ENCODE data around the gene TGFB2.

Gene TGFB2

DNA sequence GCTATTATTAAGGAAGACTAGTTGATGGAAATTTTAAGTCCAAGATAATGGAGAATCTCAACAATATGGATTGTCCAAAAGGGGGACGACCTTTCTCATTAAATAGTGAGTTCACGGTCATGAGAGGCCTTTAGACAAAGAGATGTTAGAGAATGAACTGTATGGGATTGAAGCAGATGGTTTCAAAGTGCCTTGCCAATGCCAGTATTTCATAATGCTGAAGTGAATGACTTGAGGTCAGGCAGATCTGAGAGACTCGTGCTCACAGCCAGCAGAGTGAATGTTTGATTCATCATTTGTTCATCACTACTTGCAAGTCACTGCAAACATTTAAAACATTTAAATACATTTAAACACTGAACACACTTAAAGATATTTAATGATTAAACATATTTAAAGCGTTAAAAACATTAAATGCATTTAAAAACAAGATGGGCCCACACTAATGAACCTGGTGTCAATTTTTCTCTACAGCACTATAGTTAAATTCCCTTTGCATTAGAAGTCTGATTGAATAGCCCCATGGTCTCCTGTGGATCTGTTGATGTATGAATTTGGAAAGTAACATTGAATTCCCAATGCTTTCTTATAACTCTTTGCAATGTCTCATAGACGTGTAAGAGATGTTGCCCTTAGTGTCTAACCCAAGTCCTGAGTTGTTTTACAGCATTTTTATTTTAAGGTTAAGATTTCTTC, 80.7 kb downstream of the TGFB2 start:
- no peak for DNase-seq (ENCODE audit: low read depth)

DNA sequence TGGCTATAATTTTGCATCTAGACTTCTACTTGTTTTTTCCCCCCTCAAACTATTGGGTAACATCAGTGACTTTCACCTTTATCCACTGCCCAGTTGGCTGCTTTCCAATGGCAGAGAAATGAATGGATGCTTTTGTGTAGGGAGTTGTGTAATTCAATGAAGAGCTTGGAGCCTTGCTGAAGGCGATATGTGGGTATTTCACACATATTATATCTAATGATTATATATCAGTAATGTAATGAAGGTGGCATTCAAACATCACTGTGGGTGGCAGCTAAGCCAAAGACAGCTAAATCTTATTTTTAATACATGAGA, 81.2 kb downstream of the TGFB2 start:
- DNase-seq (ENCODE audit: low read depth): no peak

DNA sequence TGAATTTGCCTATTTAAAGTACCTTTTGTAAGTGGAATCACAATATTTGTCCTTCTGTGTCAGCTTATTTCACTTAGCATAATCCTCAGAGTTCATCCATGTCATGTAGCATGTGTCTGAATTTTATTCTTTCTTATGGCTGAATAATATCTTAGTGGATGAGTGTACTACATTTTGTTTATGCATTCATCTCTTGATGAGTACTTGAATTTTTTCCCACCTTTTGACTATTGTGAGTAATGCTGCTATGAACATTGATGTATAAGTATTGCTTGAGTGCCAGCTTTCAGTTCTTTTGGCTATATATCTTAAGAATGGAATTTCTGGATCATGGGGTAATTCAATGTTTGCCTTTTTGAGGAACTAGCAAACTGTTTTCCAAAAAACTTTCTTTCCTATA, 84.2 kb downstream of the TGFB2 start:
- DNase-seq (ENCODE audit: low read depth): no peak

DNA sequence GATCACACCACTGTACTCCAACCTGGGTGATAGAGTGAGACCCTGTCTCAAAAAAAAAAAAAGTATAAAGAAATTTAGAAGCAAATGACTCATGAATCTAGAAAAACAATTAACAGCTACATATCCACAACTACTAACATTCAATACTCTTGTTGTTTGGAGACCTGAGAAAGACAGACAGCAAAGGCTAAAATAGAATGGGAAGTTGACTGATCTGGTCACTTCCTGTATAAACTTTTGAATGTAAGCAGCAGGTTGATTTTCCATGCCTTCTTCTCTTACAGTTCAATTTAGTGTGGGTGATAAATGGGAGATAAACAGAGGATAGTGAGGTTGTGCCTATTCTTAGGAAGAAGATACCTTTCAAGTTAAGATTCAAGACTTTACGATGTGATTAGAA, 85.2 kb downstream of the TGFB2 start:
- no peak for DNase-seq (ENCODE audit: low read depth)

DNA sequence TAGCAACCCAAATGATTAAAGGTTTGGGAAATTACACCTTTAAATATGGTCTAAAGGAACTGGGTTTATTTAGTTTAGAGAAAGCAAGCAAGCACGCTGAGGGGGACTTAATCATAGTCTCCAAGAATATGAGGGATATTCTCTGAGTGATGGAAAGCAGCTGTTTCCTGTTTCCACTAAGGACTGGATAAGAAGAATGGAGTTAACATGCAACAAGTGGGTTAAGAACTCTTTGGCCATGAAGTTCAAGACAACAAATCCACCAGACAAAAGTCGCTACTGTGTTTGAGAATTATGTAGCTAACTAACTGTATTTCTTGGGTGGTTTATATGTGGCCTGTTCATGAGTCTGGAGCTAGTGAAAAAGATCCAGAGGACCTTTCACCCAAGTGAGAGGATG, 85.7 kb downstream of the TGFB2 start:
- no peak for DNase-seq (ENCODE audit: low read depth)

DNA sequence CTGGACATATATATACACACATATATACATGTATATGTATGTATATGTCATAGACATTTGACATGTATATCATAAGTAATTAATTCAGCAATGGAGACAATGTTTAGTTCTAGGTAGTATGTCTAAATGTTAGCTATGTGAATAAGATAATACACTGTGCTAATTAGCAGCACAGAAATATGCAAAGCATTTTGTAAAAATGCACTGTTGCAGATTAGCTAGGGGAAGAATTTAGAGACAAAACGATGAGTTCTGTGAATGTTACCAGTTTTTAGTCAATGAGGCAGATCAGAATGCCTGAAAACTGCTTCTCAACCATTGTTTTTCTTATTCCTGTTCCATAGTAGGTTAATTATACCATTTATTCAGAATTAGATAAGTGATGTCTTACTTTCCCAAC, 86.3 kb downstream of the TGFB2 start:
- no peak for DNase-seq (ENCODE audit: low read depth)

DNA sequence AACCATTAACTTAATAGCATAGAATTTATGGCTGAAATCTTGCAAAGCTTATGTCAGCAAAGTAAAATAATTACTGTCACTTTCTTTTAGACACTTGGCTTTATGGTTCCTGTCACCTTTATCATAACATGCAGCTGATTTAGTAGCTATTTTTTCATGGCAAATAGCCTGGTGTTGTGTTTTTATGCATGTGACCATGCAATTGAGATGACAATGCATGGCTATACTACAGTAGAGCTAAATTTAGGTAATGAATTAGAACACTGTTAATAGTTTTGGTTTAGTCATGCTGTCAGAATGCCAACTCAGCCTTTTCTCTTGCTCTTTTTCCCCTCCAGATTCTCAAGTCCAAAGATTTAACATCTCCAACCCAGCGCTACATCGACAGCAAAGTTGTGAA, 88.6 kb downstream of the TGFB2 start:
- DNase-seq (ENCODE audit: low read depth): no peak

DNA sequence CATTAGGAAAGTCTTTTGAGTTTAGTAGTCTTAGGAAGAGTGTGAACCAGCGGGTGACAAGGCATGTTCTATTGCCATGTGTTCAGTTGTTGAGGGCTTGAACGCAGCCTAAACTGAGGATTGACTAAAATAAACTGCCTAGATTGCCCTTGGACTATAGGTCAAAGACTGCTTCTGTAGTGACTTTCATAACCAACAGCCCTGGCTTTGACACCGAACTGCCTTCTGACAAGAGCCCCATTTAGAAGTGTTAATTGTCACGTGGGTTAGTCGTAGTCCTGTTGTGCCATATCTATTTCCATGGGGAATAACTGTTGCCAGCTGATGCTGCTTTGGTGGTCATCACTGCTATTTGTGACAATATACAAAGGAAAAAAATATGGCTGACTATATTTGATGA, 90.4 kb downstream of the TGFB2 start:
- no peak for DNase-seq (ENCODE audit: low read depth)

DNA sequence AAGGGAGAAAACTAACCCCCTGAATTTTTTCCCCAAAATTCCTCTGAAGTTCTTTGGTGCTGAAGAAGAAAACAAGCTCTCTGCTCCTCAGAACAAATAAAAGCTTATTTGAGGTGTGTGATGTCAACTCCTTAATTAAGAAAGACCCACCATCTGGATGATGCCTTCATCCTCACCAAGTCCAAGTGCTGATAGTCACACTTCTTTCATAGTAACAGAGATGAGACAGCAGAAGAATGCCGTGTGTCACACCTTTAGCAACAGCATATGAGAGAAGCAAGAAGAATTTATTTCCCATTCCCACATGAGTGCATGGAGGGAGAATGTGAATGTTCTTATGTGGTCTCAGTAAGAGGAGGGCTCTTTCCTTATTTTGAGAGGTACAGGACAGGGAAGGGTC, 91.2 kb downstream of the TGFB2 start:
- no peak for DNase-seq (ENCODE audit: low read depth)

DNA sequence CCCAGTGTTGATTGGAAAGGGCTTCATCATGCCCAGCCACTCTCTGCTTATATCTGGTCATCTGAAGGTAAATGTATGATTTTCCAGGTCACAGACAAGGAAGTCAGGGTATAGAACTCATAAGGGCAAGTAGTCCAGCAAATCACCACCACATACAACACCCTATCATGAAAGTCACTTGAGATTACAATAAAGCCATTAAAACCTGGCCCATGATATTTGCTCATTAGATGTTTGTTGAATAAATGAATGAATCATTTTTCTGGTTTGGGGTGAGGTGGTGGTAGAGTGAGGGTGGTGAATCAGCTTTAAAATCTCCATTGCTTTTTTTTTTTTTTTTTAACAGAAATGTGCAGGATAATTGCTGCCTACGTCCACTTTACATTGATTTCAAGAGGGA, 91.9 kb downstream of the TGFB2 start:
- DNase-seq (ENCODE audit: low read depth): no peak

DNA sequence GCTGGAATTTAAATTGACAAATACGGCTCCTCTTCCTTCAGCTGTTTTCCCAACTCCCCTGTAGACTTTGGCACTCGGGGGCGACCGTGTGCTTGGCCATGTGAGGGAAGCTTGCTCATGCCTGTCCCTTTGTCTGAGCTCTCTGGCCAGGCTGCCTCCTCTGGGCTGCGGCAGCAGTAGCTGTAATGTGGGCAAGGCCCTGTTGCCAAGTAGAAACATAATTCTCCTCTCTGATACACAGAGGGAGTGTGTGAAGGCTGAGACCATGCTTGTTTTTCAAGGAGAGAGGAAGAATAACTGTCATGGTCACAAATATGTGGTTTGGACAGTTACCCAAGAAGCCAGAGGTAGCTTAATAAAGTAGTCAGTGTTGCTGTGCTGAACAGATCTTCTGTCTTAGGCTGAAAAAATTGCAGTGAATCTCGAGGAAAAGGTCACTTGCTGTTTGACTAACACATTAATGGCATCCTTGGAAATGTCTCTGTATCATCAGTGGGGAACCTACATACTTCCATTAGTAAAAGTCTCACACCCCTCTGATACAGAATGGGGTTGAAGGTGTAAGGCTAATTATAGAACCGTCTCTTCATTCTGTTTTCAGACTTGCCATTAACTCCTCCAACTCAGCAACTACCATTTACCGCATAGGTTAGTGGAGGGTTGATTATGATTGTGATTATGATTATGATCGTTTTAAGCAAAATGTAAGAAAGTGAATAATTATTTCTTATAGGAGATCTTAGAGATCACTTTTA, 94.6 kb downstream of the TGFB2 start:
- DNase-seq (ENCODE audit: low read depth): no peak

DNA sequence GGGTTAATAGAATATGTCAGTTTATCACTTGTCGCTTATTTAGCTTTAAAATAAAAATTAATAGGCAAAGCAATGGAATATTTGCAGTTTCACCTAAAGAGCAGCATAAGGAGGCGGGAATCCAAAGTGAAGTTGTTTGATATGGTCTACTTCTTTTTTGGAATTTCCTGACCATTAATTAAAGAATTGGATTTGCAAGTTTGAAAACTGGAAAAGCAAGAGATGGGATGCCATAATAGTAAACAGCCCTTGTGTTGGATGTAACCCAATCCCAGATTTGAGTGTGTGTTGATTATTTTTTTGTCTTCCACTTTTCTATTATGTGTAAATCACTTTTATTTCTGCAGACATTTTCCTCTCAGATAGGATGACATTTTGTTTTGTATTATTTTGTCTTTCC, 98.1 kb downstream of the TGFB2 start:
- no peak for DNase-seq (ENCODE audit: low read depth)

DNA sequence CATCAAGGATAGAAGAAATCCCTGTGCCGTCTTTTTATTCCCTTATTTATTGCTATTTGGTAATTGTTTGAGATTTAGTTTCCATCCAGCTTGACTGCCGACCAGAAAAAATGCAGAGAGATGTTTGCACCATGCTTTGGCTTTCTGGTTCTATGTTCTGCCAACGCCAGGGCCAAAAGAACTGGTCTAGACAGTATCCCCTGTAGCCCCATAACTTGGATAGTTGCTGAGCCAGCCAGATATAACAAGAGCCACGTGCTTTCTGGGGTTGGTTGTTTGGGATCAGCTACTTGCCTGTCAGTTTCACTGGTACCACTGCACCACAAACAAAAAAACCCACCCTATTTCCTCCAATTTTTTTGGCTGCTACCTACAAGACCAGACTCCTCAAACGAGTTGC, 99.0 kb downstream of the TGFB2 start:
- DNase-seq (ENCODE audit: low read depth): no peak

DNA sequence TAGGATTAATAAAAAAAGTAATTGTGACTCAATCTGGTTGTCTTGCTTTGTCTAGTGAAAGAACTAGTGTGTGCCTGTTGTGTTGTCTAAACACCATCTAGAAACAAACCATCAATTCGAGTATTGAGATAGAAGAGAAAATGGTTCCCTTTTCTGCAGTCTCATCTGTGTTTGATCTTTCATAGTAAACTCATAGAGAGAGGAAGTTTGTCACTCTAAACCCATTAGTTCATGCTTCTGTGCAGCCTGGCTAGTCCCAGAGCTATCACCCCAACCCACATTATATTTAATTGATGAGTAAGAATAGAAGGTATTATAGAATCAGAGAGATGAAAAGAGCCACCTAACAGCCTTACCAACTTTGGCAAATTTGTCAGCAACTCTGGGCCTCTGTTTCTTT, 99.5 kb downstream of the TGFB2 start:
- DNase-seq (ENCODE audit: low read depth): no peak

DNA sequence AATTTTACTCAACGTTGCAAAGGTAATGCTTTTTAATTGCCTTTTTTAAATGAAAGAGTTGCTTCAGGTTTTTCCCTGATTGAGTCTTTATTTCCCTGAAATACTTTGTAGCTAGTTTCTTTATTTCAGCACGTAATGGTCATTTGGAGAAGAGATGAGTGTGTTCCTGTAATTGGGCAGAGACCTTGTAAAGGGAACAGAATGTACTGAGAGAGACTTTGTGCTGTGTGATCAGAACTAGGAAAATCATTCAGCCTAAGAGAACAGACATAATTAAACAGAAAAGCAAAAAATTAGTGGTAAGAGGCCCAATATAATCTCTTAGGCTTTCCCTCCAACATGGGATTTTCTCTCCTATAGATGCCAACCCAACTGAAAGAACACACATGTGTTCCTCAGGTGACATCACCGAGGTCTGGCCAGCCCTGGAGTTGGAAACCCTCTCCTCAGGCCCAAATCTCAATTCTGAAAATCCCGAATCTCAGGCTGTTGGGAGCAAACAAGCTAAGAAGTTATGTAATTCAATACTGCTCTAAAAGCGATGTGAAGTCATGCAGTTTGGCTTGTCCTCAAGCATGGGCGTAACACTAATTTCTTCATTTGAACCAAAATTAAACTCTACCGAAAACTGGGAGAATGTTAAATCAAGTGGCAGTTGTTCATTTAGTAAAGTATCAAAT, 102.0 kb downstream of the TGFB2 start:
- DNase-seq (ENCODE audit: low read depth): no peak

DNA sequence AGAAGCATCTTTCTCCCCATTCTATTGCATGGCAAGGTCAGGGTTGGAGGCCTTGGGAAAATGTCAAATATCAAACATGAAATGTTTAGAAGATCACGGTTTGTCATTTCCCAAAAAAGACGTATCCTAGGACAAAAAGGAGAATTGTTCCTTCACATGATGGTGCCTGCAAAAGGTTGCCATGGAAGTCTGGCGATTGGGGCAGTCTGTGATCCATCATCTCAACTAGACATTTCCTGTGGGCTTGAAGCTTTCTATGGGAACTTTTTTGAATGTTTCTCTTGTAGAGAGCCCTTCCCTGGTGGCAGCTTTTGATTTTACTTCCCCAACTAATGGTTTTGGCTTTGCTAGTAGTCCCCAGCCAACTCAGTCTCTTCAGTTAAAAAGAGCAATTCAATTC, 106.3 kb downstream of the TGFB2 start:
- no peak for DNase-seq (ENCODE audit: low read depth)

DNA sequence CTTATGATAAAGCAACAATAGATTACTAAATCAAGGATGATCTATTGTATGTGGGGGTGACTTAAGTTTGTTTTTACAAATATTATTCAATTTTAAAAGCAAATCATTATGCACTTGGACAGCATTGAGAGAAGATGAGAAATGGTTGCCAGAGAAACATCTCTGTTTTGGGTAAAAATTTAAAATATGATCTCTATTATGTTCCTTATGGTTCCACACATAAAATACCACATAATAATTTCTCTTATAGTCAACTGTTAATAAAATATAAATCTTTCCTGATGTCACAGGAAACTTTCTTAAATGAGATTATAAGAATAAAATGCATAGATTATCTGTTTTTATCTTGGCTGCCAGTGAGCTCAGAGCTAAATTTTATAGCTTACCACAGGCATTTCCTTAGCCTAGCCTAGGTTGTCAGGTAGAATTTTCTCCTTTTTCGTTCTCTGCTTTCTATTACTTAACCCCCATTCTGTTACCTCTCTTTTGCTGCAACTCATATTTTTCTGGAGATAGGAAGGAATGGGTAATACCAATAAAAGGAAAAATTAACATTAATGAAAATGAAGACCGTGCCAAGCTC, 109.7 kb downstream of the TGFB2 start:
- no peak for DNase-seq (ENCODE audit: low read depth)

DNA sequence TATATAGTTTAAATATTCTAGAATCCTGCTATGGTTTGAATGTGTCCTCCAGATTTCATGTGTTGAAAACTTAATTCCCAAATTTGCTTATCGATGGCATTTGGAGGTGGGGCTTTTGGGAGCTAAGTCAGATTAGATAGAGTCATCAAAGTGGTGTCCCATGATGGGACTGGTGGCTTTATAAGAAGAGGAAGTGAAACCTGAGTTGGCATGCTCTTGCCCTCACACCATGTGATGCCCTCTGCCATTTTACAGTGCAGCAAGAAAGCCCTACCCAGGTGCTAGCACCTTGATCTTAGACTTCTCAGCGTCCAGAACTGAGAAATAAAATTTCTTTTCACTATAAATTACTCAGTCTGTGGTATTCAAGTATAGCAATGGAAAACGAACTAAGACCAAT, 111.3 kb downstream of the TGFB2 start:
- no peak for DNase-seq (ENCODE audit: low read depth)

DNA sequence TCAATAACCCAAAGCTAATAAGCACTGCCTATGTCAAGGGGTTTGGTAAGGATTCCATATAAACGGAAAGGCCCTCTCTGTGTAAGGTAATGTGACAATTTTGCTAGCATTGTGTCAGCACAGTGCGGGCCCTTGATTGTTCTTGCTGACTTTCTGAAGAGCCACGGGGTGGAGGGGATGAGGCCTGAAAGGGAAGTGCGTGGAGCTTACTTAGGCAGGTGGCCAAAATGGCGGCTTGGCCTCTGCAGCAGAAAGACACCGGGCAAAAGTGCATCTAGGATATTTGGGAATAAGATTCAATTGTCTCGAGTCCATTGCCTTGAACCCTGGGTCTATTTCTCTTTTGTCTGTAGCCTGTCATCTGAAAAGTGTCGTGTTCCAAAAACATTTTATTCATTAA, 114.3 kb downstream of the TGFB2 start:
- DNase-seq (ENCODE audit: low read depth): no peak

DNA sequence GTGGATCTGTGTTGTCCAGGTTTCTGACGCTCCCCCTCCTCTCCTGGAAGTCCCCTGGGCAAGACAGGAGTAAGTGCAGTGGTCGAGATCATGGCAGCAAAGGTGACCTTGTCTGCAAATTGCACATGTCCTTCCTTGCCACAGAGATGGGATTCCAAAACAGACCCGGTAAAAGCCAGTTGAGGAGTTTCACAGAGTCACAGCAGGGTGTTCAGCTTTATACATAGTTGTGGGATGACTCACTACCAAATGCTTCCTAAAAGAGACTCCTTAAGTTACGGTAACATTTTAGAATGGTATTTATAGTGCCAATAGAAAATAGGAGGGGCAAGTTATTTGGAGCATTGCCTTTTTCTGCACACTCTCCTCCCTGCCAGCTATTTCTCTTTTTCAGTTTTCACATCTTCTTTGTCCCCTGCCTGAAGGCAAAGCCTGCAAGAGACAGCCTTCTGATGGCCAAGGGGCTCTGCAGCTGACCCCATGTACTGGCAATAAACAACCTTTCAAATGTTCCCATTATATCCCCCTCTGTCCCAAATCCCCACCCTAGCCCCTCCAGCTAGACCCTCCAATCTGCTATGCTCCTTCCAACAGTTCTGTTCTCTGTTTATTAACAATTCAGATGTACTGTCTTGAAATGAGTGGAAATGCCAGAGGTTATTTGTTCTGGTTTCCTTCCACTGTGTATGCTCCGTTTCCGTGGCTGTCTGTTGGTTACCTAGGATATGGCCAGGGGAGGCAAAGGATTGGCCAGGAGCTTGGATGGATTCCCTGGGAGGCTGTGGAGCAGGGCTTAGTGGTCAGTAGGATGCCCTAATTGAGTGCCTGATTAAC, 115.0 kb downstream of the TGFB2 start:
- DNase-seq (ENCODE audit: low read depth): no peak

DNA sequence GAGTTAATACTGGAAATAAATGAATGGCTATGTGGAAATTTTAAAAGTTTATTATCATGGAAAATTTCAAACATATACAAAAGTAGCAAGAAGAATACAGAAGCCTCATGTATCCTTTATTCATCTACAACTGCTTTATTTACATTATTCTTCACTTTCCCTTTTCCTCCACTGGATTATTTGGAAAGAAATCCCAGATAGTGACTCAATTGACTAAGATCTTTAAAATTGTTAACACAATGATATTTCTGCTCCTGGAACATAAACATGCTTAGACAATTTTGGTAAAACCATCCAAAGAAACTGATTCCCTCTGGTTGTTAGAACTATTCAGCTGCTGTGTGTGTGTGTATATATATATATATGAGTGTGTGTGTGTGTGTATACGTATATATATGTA, 116.2 kb downstream of the TGFB2 start:
- DNase-seq (ENCODE audit: low read depth): no peak

DNA sequence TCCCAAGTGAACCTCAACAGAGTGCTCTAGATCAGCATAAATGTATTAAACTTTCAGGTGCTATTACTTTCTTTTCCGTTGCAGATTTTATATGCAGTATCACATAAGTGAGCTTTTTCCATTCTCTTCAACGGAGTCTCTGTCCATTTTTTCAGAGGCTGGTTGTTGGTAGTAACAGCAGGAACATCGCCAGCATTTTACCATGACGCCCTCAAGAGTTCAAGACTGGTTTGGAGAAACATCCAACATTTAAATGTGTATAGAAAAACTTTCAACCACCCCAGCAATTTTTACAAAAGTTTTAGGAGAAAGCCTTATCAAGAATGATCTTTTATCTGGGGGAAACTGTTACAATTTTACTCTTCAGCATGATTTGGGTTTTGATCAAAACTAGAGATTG, 117.0 kb downstream of the TGFB2 start:
- no peak for DNase-seq (ENCODE audit: low read depth)
